Progenitor cell of endocrine pancreas (in vitro differentiated cells): ENCODE measurements around the gene SMPDL3A. TPM values are rescaled to one million over a fixed set of nuclear protein-coding genes. Genes with fewer than 3 reads are reported as not detected.

Source experiments
- DNase-seq: peaks from one replicate; pipeline ENCODE4 v3.0.0; 2021; ENCODE audit warnings: low spot score; ENCODE audit not compliant: unreplicated experiment
- H3K27ac Mint-ChIP-seq: 2 replicates; pipeline ENCODE4 v1.8.0; 2021; ENCODE audit warnings: mild to moderate bottlenecking, moderate library complexity, mixed read lengths
- H3K27me3 Mint-ChIP-seq: 2 replicates; pipeline ENCODE4 v1.8.0; 2021; ENCODE audit warnings: mixed read lengths
- H3K36me3 Mint-ChIP-seq: 2 replicates; pipeline ENCODE4 v1.8.0; 2022; ENCODE audit warnings: mixed read lengths; ENCODE audit not compliant: insufficient read depth
- H3K4me1 Mint-ChIP-seq: 2 replicates; pipeline ENCODE4 v1.8.0; 2021; ENCODE audit warnings: low read depth, mixed read lengths
- H3K4me3 Mint-ChIP-seq: 2 replicates; pipeline ENCODE4 v1.8.0; 2021; ENCODE audit warnings: low read depth, mild to moderate bottlenecking, moderate library complexity, mixed read lengths
- H3K9me3 Mint-ChIP-seq: 2 replicates; pipeline ENCODE4 v1.8.0; 2021; ENCODE audit warnings: low read depth, mixed read lengths
- total RNA-seq: library from RNA; stranded (reverse); gene quantifications from 2 replicates; pipeline ENCODE4 v1.2.1, GENCODE V29; 2021
- TF ChIP-seq, protein P1 (sequence below): fragments of 200-600 bp; sonication (generic); IDR thresholded peaks from one replicate; pipeline ENCODE4 v1.5.0; 2021; ENCODE audit warnings: antibody characterized with exemption, mild to moderate bottlenecking; ENCODE audit not compliant: unreplicated experiment

SMPDL3A gene
- total RNA-seq, 1 donor from 2014 or later = 8.6 TPM

DNA sequence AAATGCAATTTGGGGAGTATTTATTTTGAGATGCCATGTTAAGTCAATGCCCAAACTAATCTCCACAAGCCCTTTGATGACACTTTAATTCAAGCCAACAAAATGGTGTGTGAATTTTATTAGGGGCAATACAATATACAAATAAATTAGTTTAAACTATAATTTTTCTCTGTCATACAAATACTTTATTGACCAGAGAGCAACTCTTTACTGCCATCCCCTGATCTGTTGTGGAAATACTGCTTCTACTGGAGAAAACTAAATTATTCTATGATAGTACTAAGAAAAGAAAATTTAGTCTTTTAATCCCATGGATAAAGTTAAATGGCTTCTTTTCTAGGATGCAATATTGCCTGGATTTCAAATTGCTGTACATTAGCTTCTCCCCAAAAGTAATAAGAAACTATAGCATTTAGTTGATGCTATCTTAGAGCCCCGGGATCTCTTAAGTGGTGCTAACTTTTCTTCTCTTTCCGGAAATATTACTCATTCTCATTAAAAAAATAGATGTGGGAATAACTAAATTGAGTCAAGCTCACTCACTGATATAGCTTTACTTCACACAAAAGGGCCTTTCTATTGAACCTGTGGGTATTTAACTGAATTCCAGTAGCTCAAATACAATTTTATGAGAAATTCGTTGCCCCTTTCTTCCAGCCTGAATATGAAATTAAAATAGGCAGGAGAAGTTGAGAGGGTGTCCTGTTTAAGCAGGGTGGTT, 49.2 kb downstream of the SMPDL3A start:
- no peak overlapping the region for H3K4me3 Mint-ChIP-seq
- no peaks in the 10 kb centered on the region for H3K36me3 Mint-ChIP-seq
- no peaks in the 10 kb centered on the region for H3K9me3 Mint-ChIP-seq
- peak overlapping the region; percentile 85 for H3K27ac Mint-ChIP-seq
- peaks cover 22% of the 10 kb centered on the region for H3K4me1 Mint-ChIP-seq
- peaks cover 26% of the 10 kb centered on the region for H3K27me3 Mint-ChIP-seq
- DNase-seq = no peak
- TF ChIP-seq, protein P1, sequence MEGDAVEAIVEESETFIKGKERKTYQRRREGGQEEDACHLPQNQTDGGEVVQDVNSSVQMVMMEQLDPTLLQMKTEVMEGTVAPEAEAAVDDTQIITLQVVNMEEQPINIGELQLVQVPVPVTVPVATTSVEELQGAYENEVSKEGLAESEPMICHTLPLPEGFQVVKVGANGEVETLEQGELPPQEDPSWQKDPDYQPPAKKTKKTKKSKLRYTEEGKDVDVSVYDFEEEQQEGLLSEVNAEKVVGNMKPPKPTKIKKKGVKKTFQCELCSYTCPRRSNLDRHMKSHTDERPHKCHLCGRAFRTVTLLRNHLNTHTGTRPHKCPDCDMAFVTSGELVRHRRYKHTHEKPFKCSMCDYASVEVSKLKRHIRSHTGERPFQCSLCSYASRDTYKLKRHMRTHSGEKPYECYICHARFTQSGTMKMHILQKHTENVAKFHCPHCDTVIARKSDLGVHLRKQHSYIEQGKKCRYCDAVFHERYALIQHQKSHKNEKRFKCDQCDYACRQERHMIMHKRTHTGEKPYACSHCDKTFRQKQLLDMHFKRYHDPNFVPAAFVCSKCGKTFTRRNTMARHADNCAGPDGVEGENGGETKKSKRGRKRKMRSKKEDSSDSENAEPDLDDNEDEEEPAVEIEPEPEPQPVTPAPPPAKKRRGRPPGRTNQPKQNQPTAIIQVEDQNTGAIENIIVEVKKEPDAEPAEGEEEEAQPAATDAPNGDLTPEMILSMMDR = peak; percentile 55

DNA sequence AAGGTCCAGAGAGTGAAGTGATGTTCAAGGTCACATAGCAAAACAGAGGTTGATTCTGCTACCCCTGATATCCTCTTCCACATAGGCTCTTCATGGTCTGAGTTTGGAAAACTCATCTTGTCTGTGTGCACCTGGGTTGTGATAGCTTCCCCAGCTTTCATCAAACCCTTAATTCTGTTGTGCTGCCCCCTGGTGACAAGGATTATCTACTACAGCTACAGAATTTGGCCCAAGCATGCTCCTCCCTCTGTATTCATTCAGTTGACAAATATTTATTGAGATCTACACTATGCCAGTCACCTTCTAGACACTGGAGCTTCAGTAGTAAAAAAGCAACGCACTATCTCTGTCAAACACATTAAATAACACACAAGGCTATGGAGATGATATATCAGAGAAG, 50.4 kb downstream of the SMPDL3A start:
- no peak overlapping the region for H3K4me3 Mint-ChIP-seq
- no peaks in the 10 kb centered on the region for H3K9me3 Mint-ChIP-seq
- DNase-seq = peak; percentile 39
- no peaks in the 10 kb centered on the region for H3K36me3 Mint-ChIP-seq
- H3K4me1 Mint-ChIP-seq = peaks cover 22% of the 10 kb centered on the region
- peaks cover 28% of the 10 kb centered on the region for H3K27me3 Mint-ChIP-seq
- TF ChIP-seq, protein P1 = peak; percentile 70
- no peak overlapping the region for H3K27ac Mint-ChIP-seq

DNA sequence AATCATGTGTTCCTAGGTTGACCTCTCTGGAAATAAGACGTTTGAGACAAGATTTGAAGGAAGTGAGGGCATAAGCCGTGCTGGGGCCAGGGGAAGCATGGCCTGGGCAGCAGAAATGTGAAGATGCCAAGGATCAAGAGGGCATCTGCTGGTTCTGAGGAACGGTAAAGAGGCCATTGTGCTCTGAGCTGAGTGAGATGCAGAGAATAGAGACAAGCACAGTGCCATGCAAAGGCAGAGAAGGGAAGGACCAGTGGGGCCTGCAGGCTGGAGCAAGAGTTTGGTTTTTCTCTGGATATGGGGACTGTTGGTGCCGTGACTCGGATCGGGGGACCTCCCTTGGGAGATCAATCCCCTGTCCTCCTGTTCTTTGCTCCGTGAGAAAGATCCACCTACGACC, 50.8 kb downstream of the SMPDL3A start:
- no peak overlapping the region for H3K27ac Mint-ChIP-seq
- DNase-seq = no peak
- no peaks in the 10 kb centered on the region for H3K36me3 Mint-ChIP-seq
- H3K27me3 Mint-ChIP-seq = peaks cover 28% of the 10 kb centered on the region
- H3K9me3 Mint-ChIP-seq = no peaks in the 10 kb centered on the region
- no peak overlapping the region for H3K4me3 Mint-ChIP-seq
- peaks cover 25% of the 10 kb centered on the region for H3K4me1 Mint-ChIP-seq
- TF ChIP-seq, protein P1 = no peak

DNA sequence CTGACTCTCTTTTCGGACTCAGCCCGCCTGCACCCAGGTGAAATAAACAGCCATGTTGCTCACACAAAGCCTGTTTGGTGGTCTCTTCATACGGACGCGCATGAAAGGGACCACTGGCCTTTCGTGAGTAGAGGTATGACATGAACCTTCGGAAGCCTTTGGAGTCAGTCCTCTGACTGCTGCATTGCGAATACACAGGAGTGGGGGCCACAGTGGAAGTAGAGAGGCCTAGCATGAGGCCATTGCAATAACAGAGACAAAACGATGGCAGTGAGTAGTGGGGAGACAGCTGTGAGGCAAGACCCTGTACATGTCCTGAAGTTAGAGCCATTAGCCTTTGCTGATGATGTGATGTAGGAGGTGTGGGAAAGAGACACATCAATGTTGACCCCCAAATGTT, 56.4 kb downstream of the SMPDL3A start:
- peaks cover 22% of the 10 kb centered on the region for H3K27me3 Mint-ChIP-seq
- DNase-seq = no peak
- no peaks in the 10 kb centered on the region for H3K36me3 Mint-ChIP-seq
- peaks cover 5% of the 10 kb centered on the region for H3K4me1 Mint-ChIP-seq
- peaks cover under 1% of the 10 kb centered on the region for H3K9me3 Mint-ChIP-seq
- H3K27ac Mint-ChIP-seq = no peak overlapping the region
- H3K4me3 Mint-ChIP-seq = no peak overlapping the region
- TF ChIP-seq, protein P1 = no peak

DNA sequence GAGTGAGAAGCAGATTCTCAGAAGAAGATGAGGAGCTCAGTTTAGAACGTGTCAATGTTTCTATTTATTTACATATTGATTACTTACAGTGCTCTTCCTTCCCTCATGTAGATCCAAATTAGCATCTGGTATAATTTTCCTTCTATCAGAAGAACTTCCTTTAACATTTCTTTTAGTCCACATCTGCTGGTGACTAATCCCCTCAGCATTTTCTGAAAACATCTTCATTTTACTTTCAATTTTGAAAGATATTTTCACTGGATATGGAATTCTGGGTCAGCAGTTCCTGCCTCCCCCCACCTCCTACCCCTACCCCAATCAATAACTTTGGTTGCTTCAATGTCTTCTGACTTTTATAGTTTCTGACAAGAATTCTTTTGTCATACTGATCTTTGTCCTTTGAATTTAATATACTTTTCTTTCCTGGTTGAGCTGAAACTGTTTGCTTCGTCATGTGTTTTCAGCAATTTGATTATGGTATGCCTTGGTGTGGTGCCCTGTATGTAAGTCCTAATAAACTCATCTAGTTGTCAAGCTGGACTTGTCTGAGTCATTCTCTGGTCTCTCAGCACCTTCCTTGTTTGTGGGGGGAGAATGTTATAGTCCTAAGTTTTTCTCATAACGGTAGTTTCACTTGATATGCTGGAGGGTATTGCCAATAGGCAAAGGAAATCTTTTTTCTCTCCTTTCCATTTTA, 57.0 kb downstream of the SMPDL3A start:
- H3K36me3 Mint-ChIP-seq = peaks cover 1% of the 10 kb centered on the region
- H3K27ac Mint-ChIP-seq = no peak overlapping the region
- H3K4me3 Mint-ChIP-seq = no peak overlapping the region
- H3K4me1 Mint-ChIP-seq = peaks cover 4% of the 10 kb centered on the region
- peaks cover 5% of the 10 kb centered on the region for H3K9me3 Mint-ChIP-seq
- peaks cover 20% of the 10 kb centered on the region for H3K27me3 Mint-ChIP-seq
- no peak for DNase-seq
- TF ChIP-seq, protein P1 = no peak
